Gastrocnemius medialis (tissue), 4 donors: ENCODE data around the gene COPS3. TPM values are rescaled to one million over a fixed set of nuclear protein-coding genes. Genes with fewer than 3 reads are reported as not detected.

Source experiments
- ATAC-seq, 2 donors: fragments of 150-250 bp; one replicate each; pipeline ENCODE4 v1.9.1; 2016
- DNase-seq, 2 donors: peaks; one replicate each; pipeline ENCODE4 v3.0.0-alpha.2; 2019
- H3K27ac ChIP-seq, 4 donors: fragments of 200-600 bp; sonication (generic); 1 replicate in 1 of 4; 2 replicates in 3 of 4; pipeline ENCODE4 v1.5.1; 2016 to 2018; ENCODE audit warnings: mild to moderate bottlenecking in 2 of 4, moderate library complexity in 1 of 4
- H3K27me3 ChIP-seq, 3 donors: fragments of 200-600 bp; sonication (generic) in 2 of 3; 1 replicate in 1 of 3; 2 replicates in 2 of 3; pipeline versions ENCODE4 v1.5.1 to v1.6.0; 2016 to 2019; ENCODE audit warnings: mild to moderate bottlenecking in 1 of 3, moderate library complexity in 1 of 3
- H3K36me3 ChIP-seq, 2 donors: fragments of 200-600 bp; sonication (generic) in 1 of 2; one replicate each; pipeline ENCODE4 v1.5.1; 2017 to 2018
- H3K4me1 ChIP-seq, 2 donors: fragments of 200-600 bp; sonication (generic) in 1 of 2; one replicate each; pipeline ENCODE4 v1.5.1; 2016 to 2017; ENCODE audit warnings: mild to moderate bottlenecking in 2 of 2
- H3K4me3 ChIP-seq, 4 donors: fragments of 200-600 bp; sonication (generic) in 3 of 4; 1 replicate in 1 of 4; 2 replicates in 3 of 4; pipeline ENCODE4 v1.5.1; 2016 to 2019; ENCODE audit warnings: mild to moderate bottlenecking in 2 of 4
- H3K9me3 ChIP-seq, 3 donors: fragments of 200-600 bp; sonication (generic) in 2 of 3; 1 replicate in 1 of 3; 2 replicates in 2 of 3; pipeline ENCODE4 v1.5.1; 2016 to 2019
- CTCF ChIP-seq, 5 experiments: fragments of 450-650 bp in 3 of 5; fragments of 200-600 bp in 2 of 5; sonication (generic) in 2 of 5; IDR thresholded peaks in 4 of 5; conservative IDR thresholded peaks in 1 of 5; 1 replicate in 4 of 5; 2 replicates in 1 of 5; pipeline ENCODE4 v1.5.1; 2016 to 2019; ENCODE audit warnings: antibody characterized with exemption in 5 of 5, mild to moderate bottlenecking in 3 of 5, moderate library complexity in 3 of 5
- POLR2A ChIP-seq, 2 donors: fragments of 450-650 bp; IDR thresholded peaks; one replicate each; pipeline ENCODE4 v1.6.1; 2017; ENCODE audit warnings: antibody characterized with exemption in 2 of 2, mild to moderate bottlenecking in 2 of 2, moderate library complexity in 2 of 2
- in situ Hi-C, 4 donors: fragments of 200-750 bp; cut with MboI; loops; one replicate each; pipeline versions ENCODE4 v1.15.0 to v1.8.0; 2017; ENCODE audit warnings: low sequenced_read_pairs in 4 of 4
- intact Hi-C: fragments of 100-400 bp; cut with DNase I; formaldehyde crosslinking; loops from one replicate; pipeline ENCODE4 v1.15.1; 2023; ENCODE audit warnings: low total_unique reads
- total RNA-seq, 4 donors: library from RNA; depleted of rRNA; stranded (reverse); fragments of >200 nt; gene quantifications; one replicate each; pipeline versions ENCODE4 v1.1.0 to v1.2.3, GENCODE V29; 2016

Gene COPS3
- total RNA-seq, 4 donors from 2014 or later, result 145 to 249 (median 175) TPM

GRCh38 chr17:17309356-17309755, 28.3 kb upstream of the COPS3 start:
- no peak for ATAC-seq
- TF ChIP-seq CTCF (IDR thresholded peaks at IDR 0.05 in 4 of 5, conservative IDR thresholded peaks at IDR 0.05 in 1 of 5), result no peak
- TF ChIP-seq POLR2A (IDR thresholded peaks at IDR 0.05), result no peak
- Histone ChIP-seq H3K4me3 (no peak overlapping the region), H3K9me3 (no peaks in the 10 kb centered on the region), H3K27me3 (no peaks in the 10 kb centered on the region), H3K27ac (no peak overlapping the region), H3K4me1 (no peaks in the 10 kb centered on the region), H3K36me3 (no peaks in the 10 kb centered on the region)
- intact Hi-C loops (no loop called here), in situ Hi-C loops (no loop called here)
- no peak for DNase-seq

- Histone ChIP-seq H3K9me3 (no peaks in the 10 kb centered on the region), H3K4me1 (peaks cover 9 to 11% of the 10 kb centered on the region in 2 donors), H3K27ac (no peak overlapping the region), H3K4me3 (no peak overlapping the region), H3K27me3 (peaks cover 7 to 9% (median 8%) of the 10 kb centered on the region in 3 donors), H3K36me3 (no peaks in the 10 kb centered on the region)
- no peak for TF ChIP-seq POLR2A (IDR thresholded peaks at IDR 0.05)
- TF ChIP-seq CTCF (IDR thresholded peaks at IDR 0.05 in 4 of 5, conservative IDR thresholded peaks at IDR 0.05 in 1 of 5), result no peak
- intact Hi-C loops (no loop called here), in situ Hi-C loops (no loop called here)
- DNase-seq (no peak), ATAC-seq (no peak)
These were observed 24.3 kb upstream of the COPS3 start for GRCh38 chr17:17305281-17305801.

GRCh38 chr17:17304521-17304985, 23.5 kb upstream of the COPS3 start:
- DNase-seq (no peak), ATAC-seq (no peak)
- no peaks in the 10 kb centered on the region for H3K36me3 ChIP-seq
- in situ Hi-C loops, result no loop called here
- H3K9me3 ChIP-seq, result no peaks in the 10 kb centered on the region
- TF ChIP-seq CTCF (IDR thresholded peaks at IDR 0.05 in 4 of 5, conservative IDR thresholded peaks at IDR 0.05 in 1 of 5), result no peak
- no peak for TF ChIP-seq POLR2A (IDR thresholded peaks at IDR 0.05)
- H3K27me3 ChIP-seq, result peaks cover 9 to 14% (median 9%) of the 10 kb centered on the region in 3 donors
- peaks cover 9 to 12% of the 10 kb centered on the region in 2 donors for H3K4me1 ChIP-seq
- no peak overlapping the region for H3K27ac ChIP-seq
- intact Hi-C loops, result no loop called here
- H3K4me3 ChIP-seq, result no peak overlapping the region

- ATAC-seq, result no peak
- in situ Hi-C loops, result no loop called here
These were observed 22.9 kb upstream of the COPS3 start for GRCh38 chr17:17303847-17304490.

More at GRCh38 chr17:17303847-17304490, 22.9 kb upstream of the COPS3 start:
- no peak for DNase-seq
- Histone ChIP-seq H3K27me3 (peaks cover 9 to 14% (median 9%) of the 10 kb centered on the region in 3 donors), H3K36me3 (no peaks in the 10 kb centered on the region), H3K27ac (peak overlapping the region; percentile 48 to 74 (median 54)), H3K4me3 (peak overlapping the region; percentile 58 to 81 (median 70)), H3K9me3 (no peaks in the 10 kb centered on the region), H3K4me1 (peaks cover 9 to 12% of the 10 kb centered on the region in 2 donors)
- TF ChIP-seq CTCF (IDR thresholded peaks at IDR 0.05 in 4 of 5, conservative IDR thresholded peaks at IDR 0.05 in 1 of 5) (no peak), POLR2A (IDR thresholded peaks at IDR 0.05) (no peak)
- intact Hi-C loops, result no loop called here
